Fibroblast of the aortic adventitia (primary cell): ENCODE measurements around the gene VAV2. TPM values are rescaled to one million over a fixed set of nuclear protein-coding genes. Genes with fewer than 3 reads are reported as not detected.
A peak's percentile ranks its signal among the peaks of the same experiment; 100 is the strongest.

Source experiments
- DNase-seq: peaks from one replicate; pipeline ENCODE4 v3.0.0-alpha.2; 2010; ENCODE audit warnings: low read depth
- H3K4me3 ChIP-seq: 2 replicates; pipeline ENCODE4 v1.5.1; 2011; ENCODE audit warnings: low read depth, mild to moderate bottlenecking, control low read depth, low read length, moderate library complexity
- total RNA-seq: library from RNA; depleted of rRNA; stranded (reverse); fragments of >200 nt; gene quantifications from 2 replicates; pipeline ENCODE4 v1.2.3, GENCODE V29; 2012; ENCODE audit warnings: low replicate concordance
- TF ChIP-seq, protein P1 (sequence below): IDR thresholded peaks from 2 replicates; pipeline ENCODE4 v1.5.1; 2011; ENCODE audit warnings: mild to moderate bottlenecking, low read length, control low read depth, inconsistent platforms; ENCODE audit not compliant: insufficient read depth

VAV2 gene
- total RNA-seq, 1 donor: 10.9 TPM

DNA sequence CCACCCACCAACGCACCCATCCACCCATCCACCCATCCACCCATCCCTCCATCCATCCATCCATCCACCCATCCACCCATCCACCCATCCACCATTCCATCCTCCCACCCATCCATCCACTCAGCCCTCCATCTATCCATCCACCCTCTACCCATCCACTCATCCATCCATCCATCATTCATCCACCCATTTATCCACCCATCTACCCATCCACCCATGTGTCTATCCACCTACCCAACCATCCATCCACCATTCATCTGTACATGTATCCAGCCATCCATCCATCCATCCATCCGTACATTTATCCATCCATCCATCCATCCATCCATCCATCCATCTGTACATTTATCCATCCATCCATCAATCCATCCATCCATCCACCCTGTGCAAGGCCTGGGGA, 11.1 kb upstream of the VAV2 start:
- TF ChIP-seq, protein P1, sequence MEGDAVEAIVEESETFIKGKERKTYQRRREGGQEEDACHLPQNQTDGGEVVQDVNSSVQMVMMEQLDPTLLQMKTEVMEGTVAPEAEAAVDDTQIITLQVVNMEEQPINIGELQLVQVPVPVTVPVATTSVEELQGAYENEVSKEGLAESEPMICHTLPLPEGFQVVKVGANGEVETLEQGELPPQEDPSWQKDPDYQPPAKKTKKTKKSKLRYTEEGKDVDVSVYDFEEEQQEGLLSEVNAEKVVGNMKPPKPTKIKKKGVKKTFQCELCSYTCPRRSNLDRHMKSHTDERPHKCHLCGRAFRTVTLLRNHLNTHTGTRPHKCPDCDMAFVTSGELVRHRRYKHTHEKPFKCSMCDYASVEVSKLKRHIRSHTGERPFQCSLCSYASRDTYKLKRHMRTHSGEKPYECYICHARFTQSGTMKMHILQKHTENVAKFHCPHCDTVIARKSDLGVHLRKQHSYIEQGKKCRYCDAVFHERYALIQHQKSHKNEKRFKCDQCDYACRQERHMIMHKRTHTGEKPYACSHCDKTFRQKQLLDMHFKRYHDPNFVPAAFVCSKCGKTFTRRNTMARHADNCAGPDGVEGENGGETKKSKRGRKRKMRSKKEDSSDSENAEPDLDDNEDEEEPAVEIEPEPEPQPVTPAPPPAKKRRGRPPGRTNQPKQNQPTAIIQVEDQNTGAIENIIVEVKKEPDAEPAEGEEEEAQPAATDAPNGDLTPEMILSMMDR: no peak
- no peak for DNase-seq
- no peak overlapping the region for H3K4me3 ChIP-seq

DNA sequence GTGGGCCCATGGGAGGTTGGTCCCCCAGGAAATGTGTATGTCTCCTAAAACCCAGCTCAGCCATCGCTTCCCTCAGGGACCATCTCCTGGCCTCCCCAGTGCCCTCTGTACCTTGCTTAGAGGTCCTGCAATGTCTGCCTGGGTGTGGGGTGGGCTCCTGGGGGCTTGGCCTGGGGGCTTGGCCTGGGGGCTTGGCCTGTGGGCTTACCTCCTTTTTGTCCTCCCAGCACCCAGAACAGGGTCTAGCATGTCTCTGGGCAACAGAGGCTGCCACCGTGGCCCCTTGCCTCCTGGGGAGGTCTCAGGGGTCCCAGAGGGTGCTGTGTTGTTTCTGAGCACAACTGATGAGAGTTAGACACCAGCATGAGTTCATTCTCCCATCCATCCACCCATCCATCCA, 10.7 kb upstream of the VAV2 start:
- DNase-seq: no peak
- TF ChIP-seq, protein P1: no peak
- H3K4me3 ChIP-seq: no peak overlapping the region

GRCh38 chr9:133999851-134000265, 7.7 kb upstream of the VAV2 start:
- DNase-seq: no peak
- no peak overlapping the region for H3K4me3 ChIP-seq
- TF ChIP-seq, protein P1: no peak

- TF ChIP-seq, protein P1: no peak
- peak; percentile 48 for DNase-seq
- no peak overlapping the region for H3K4me3 ChIP-seq
Observed at GRCh38 chr9:133998915-133999595, 6.9 kb upstream of the VAV2 start.

DNA sequence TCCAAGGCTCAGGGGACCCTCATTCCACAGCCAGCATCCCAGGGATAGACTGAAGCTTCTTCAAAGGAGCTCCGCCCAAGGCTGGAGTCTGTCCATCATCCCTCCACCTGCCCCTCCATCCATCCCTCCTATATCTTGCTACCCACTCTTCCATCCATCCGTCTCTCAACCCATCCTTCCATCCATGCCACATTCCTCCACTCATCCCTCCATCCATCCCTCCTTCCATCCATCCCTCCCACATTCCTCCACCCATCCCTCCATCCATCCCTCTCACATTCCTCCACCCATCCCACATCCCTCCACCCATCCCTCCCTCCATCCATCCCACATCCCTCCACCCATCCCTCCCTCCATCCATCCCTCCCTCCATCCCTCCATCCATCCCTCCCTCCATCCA, 5.5 kb upstream of the VAV2 start:
- TF ChIP-seq, protein P1: no peak

DNA sequence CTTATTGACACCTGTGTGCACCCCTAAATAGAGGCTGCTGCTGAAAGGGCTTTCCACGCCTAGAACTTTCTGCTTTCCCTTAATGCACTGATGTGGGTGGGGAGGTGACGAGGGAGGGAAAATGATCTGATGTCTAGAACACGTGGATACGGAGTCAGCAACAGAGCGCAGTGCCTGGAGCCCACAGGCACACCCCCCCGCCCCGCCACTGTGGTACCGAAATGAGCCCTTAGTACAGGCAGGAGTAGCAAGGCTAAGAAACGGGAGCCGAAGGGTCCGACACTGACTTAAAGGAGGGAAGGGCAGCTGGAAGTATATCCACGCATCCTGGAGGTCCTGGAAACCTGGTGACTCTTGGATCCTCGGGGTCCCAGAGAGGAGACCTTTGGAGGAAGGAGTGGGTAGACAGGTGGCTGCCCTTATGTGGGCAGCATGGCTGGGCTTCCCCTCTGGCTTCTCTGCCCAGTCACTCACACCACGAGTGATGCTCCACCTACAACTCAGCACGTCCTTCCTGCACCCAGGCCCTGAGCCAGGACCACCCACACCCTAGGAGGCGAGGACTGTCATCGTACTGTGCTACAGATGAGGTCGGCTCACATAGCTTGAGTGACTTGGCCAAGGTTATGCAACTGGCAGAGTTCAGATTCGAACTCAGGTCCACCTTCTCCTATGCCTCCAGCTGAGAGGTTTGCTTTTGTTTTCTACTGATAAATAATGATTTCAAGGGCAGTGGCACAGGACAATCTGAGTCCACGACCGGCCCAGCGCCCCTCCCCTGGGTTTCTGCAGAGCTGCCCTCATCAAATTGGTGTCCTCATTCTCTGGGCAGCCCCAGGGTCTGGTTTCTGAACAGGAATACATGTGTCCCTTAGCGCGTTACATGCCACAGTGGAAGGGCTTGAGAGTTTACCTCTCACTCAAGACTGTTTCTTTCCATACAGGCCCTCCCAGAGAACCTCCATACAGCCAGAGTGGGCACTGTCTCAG, 4.7 kb upstream of the VAV2 start:
- TF ChIP-seq, protein P1: no peak
- DNase-seq: no peak
- no peak overlapping the region for H3K4me3 ChIP-seq

More for the DNA sequence above, 5.5 kb upstream of the VAV2 start:
- DNase-seq: no peak
- no peak overlapping the region for H3K4me3 ChIP-seq
